ENCODE measurements around the gene MPP4. TPM values are rescaled to one million over a fixed set of nuclear protein-coding genes. Genes with fewer than 3 reads are reported as not detected.

The MPP4 gene
- polyA plus RNA-seq, result 0.42 and 1.4 TPM in 2 replicates

GRCh38 chr2:201698588-201699226 lies at the start of gene MPP4:
Gene MPP4, minus strand, starts transcription at chr2:201698644. Its CDS starts 4,690 bp downstream, at chr2:201693954.

GRCh38 chr2:201643216-201643890 lies 55.1 kb downstream of the MPP4 start, which contains the start of gene TMEM237:
Gene TMEM237, minus strand, starts transcription at chr2:201643503. Its CDS starts 103 bp downstream, at chr2:201643400.

Other genes with a start within 250 kb of the MPP4 start
- gene TRAK2, start 247.2 kb downstream of the MPP4 start, polyA plus RNA-seq, result 5.6 and 12.1 TPM in 2 replicates
- gene STRADB, start 246.9 kb downstream of the MPP4 start, polyA plus RNA-seq, result 23.8 and 26.3 TPM in 2 replicates
- 58.1 and 65.9 TPM in 2 replicates for gene TMEM237, start 55.1 kb downstream of the MPP4 start, polyA plus RNA-seq
- 15.8 and 18.0 TPM in 2 replicates for gene ALS2, start 82.3 kb upstream of the MPP4 start, polyA plus RNA-seq
- gene CDK15, start 107.9 kb upstream of the MPP4 start, polyA plus RNA-seq, result not detected in 2 replicates

All from Purkinje cell (primary cell).